NCI-H748 (cell line): ENCODE results near the gene IFI30.
A peak's percentile ranks its signal among the peaks of the same experiment; 100 is the strongest.
"Not testable (repeated sequence)": the region's sequence is repeated elsewhere in the genome, so short reads cannot be mapped to it uniquely, and the experiment has no call there.

Experiments
- DNase-seq: peaks from one replicate; lab custom pipeline; 2025; ENCODE audit not compliant: unreplicated experiment; lab: John Stamatoyannopoulos, UW

The IFI30 gene

DNA sequence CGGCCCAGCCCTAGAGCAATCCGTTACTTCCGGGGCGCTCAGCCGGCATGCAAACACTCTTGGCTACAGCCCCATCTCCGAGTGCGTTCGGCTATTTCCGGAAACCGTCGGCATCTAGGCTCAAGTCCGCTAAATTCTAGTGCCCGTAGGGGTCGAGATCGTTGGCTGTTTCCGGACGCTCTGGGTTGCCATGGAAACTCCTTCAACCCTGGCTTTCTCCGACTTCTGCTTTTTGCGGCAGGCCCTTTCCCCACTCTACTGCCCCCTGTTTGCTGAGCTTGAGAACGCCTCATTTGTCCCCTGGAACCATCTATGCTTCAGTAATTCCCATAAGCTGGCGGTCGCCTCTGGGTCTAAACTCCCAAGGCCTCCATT, 21.2 kb upstream of the IFI30 start:
- peak; percentile 94 for DNase-seq

DNA sequence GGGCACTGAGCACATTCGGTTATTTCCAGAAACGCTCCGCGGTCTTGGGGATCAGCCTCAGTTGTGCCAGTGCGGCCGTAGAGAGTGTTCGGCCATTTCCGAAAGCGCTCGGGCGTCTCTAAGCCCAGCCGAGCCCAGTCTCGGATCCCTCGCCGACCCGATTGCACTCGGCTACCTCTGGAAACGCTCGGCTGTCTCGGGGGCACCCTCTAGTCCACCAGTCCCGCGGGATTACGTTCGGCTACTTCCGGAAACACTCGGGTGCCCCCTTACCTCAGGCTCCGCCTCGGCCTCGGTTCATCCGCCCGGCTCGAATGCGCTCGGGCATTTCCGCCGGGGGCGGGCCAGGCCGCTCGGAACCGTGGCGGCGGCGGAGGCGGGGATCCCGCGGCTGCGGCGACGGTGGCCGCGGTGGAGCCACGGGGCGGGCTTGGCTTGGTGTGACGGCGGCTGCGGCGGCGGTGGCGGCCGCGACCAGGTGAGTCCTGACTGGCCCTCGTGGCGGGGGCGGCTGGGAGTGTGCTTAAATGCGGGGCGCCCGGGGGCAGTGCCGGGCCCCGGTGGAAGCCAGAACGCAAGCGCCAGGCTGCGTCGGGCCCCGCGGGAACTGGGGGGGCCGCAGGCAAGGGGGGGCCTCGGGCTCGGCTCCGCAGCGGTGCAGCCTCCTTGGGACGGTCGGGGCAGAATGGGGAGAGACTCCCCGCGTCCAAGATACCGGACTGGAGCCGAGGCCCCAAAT, 20.6 kb upstream of the IFI30 start, which contains the start of gene PIK3R2:
PIK3R2 (plus strand) TSS at position 347 of the 739 bp plus-strand sequence. CDS start 2,717 bp downstream, outside the sequence.
- peak; percentile 97 for DNase-seq

GRCh38 chr19:18153556-18154134, 20.0 kb upstream of the IFI30 start:
- peak; percentile 11 for DNase-seq

DNA sequence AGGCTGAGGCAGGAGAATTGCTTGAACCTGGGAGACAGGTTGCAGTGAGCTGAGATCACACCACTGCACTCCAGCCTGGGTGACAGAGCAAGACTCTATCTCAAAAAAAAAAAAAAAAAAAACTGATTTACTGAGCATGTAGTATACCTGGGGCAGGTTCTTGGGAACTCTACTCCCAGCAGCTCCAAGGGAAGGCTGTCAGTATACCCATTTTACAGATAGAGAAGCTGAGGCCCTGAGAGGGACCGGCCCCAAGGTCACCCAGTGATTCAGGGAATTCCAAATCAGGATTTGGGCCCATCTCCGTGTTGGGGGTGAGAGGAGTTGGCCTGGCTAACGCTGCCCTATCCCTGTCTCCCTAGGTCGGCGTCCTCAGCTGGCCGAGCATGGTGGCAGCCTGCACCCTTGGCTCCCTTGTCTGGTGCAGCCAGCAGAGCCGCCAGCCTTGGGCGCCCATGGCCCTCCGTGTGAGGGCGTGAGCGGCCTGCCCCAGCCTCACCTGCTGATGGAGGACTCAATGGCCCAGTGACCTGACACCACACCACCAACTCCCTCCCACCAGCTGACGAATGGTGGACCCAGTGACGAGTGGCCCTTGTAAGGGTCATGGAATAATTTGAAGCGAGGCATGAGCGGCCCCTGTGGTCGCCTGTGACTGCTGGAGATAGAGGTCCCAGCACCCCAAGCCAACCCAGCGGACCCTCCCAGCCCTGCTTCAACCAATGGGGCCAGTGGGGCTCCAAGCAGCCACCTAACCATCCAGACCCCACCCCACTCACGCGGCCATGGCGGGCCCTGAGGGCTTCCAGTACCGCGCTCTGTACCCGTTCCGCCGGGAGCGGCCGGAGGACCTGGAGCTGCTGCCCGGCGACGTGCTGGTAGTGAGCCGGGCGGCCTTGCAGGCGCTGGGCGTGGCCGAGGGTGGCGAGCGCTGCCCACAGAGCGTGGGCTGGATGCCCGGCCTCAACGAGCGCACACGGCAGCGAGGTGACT, 18.2 kb upstream of the IFI30 start:
- no peak for DNase-seq

DNA sequence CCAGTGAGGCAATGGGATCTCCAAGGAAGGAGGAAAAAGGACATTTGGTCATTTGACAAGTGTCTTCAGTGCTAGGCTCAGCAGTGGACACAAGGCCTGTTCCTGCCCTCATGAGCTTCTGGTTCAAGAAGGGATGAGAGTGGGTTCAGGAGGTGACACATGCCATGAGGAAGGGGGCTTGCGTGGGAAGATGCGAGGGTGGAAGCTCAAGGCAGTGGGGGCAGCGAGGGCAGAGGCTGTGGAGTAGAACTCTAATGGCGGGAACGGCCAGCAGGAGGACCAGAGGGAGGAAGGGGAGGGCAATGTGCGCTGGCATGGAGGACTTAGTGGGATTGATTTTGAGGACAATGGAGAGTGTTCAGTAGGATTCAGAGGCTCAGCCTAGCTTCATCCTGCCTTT, 17.3 kb upstream of the IFI30 start:
- no peak for DNase-seq

DNA sequence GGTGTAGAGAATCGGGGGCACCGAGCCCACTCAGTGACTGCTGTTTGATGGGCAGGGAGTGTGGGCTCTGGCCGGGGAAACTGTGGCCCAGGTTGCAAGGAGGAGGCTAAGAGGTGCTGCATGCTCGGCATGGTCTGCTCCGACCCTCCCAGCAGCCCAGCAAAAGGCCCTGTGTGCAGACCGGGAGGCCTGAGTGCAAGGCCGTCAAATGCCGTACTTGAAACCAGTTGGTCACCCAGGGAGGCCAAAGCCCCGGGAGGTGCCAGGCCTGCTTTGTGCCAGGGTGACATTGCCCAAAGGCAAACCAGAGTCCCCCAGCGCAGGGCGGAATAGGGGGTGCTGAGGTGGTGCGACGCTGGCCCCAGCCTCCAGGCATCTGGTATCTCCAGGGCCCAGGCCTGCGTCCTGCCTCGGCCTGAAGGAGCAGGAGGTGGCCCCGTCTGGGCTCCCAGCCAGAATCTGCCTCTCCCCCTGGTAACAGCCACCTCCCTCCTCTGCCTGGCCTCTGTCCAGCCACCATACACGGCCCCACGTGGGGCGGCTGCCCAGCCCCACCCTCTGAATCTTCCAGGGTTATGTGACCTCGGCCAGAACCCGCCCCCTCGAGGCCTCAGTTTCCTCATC, 16.7 kb upstream of the IFI30 start:
- DNase-seq, result peak; percentile 35

GRCh38 chr19:18157465-18158063, 16.0 kb upstream of the IFI30 start:
- no peak for DNase-seq

- no peak for DNase-seq
Measured at GRCh38 chr19:18158467-18158866, 15.1 kb upstream of the IFI30 start.

DNA sequence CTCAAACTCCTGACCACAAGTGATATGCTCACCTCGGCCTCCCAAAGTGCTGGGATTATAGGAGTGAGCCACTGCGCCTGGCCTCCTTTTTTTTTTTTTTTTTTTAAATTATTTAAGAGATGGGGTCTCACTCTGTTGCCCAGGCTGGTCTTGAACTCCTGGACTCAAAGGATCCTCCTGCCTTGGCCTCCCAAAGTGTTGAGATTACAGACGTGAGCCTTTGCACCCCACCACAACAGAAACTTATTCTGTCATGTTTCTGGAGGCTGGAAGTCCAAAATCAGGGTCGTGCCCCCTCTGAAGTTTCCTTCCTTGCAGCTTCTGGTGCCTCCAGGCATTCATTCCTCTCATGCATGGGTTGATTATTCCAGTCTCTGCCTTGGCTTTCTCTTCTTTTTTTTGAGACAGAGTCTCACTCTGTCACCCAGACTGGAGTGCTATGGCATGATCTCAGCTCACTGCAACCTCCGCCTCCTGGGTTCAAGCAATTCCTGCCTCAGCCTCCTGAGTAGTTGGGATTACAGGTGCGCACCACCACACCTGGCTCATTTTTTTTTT, 14.5 kb upstream of the IFI30 start:
- DNase-seq, result not testable (repeated sequence)

GRCh38 chr19:18159810-18160209, 13.8 kb upstream of the IFI30 start:
- DNase-seq, result no peak

DNA sequence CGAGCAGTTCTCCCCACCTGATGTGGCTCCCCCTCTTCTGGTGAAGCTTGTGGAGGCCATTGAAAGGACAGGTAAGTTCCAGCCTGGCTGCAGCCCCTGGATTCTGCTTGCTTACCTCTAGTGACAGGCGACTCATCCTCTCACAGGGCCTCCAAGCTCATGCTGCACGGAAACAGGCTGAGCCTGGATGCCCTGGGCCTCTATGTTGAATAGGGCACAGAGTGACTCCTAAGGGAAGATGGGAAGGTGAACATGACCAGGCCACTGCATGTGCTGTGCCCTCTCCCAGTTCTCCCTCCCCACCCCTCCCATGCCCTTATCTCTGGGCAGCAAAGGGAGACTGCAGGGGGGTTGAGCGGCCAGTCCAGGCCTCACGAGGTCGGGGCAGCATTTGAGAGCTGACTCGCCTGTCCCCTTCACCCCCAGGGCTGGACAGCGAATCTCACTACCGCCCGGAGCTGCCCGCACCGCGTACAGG, 13.1 kb upstream of the IFI30 start:
- DNase-seq, result no peak

GRCh38 chr19:18160971-18161635, 12.5 kb upstream of the IFI30 start:
- peak; percentile 37 for DNase-seq

DNA sequence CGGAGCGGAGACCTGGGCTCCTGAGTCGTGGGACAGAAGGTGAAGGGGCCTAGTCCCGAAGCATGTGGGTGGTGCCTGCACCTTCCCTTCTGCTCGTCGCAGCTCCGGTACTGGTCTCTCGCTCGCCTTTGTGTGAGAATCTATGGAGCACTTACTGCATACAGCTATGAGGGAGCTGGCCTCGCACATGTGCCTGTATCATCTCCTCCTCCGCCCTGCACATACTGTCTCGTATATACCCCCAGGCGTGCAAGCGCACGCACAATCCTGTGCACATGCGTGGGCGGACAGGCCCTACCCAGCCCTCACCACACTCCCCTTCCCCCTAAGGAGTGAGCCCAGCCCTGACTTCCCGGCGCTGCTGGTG, 12.0 kb upstream of the IFI30 start:
- no peak for DNase-seq

- DNase-seq, result no peak
Measured at GRCh38 chr19:18164072-18164471, 9.5 kb upstream of the IFI30 start.

DNA sequence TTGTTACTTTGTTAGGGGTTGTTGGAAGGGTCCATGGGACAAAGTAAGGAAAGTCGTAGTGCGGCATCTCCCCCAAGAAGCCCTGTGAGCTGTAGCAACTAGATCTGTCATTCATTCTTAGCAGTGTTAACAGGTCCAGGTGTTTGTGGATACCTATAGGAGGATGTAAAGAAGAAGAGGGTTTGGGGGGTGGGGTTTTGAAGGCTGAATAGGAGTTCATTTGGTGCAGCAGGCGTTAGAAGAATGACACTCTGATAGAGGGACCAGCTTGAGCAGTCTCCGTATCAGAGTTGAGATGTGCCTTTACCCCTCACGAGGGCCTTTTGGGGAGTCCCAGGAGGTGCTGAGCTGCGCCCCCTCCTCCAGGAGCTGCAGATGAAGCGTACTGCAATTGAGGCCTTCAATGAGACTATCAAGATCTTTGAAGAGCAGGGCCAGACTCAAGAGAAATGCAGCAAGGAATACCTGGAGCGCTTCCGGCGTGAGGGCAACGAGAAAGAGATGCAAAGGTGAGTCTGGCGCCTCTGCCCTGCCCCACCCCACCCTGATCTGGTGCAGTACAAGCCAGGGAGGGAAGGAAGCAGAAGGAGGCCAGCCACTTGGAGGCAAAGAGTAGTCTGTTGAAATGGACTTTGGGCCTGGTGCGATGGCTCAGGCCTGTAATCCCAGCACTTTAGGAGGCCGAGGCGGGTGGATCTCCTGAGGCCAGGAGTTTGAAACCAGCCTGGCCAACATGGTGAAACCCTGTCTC, 7.6 kb upstream of the IFI30 start:
- no peak for DNase-seq

GRCh38 chr19:18167011-18167410, 6.6 kb upstream of the IFI30 start:
- DNase-seq, result no peak

- DNase-seq, result peak; percentile 12
Measured at GRCh38 chr19:18167975-18168645, 5.5 kb upstream of the IFI30 start.

DNA sequence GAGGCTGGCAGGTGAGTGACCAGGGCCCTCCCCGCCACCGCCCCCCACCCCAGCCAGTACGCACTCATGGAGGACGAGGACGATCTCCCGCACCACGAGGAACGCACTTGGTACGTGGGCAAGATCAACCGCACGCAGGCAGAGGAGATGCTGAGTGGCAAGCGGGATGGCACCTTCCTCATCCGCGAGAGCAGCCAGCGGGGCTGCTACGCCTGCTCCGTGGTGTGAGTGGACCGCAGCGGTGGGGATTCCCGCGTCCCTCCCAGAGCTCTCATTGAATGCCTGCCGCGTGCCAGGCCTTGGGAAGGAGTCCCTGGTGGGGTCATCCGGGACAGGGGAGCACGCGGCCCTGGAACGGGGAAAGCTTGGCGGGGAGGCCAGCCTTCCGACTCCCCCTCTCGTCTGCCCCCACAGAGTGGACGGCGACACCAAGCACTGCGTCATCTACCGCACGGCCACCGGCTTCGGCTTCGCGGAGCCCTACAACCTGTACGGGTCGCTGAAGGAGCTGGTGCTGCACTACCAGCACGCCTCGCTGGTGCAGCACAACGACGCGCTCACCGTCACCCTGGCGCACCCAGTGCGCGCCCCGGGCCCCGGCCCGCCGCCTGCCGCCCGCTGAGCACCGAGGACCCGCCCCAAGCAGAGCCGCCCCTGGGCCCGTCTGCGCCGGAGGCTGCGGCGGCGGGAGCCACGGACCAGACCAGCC, 4.8 kb upstream of the IFI30 start:
- no peak for DNase-seq
